Heart left ventricle (tissue), 13 donors: Measurements from ENCODE around the gene MAMDC2.

Experiments used
- CTCF ChIP-seq, 12 donors: fragments of 200-600 bp; sonication (generic) in 4 of 12; IDR thresholded peaks; one replicate each; pipeline versions ENCODE4 v1.5.0 to v1.8.0; 2018 to 2022; ENCODE audit warnings: antibody characterized with exemption in 12 of 12, mild to moderate bottlenecking in 5 of 12
- POLR2A ChIP-seq, 2 donors: fragments of 450-650 bp; IDR thresholded peaks; one replicate each; pipeline ENCODE4 v1.6.1; 2017; ENCODE audit warnings: antibody characterized with exemption in 2 of 2, mild to moderate bottlenecking in 2 of 2, moderate library complexity in 2 of 2
- donor health status: ischemic (EF 13 %, LVEDD 7.1; RV severe dilation, severe dysfunction).
- donor health status: DM: no; HTN: yes; CAD: no.
- donor health status: DM: no; HTN: no; CAD: no.
- donor health status: ischemic (EF 25% LVEDD 6.9; RV normal size, moderate dysfunction).
- donor health status: ischemic (EF 25% LVEDD 5.7; RV mildly dilated, moderate dysfunction).
- donor health status: ischemic (EF 35%, LVEDD 5.7; RV mildly dilated, moderate dysfunction).
- donor health status: nonischemic (EF 11% LVEDD 7.7; RV severe dilation, severe dysfunction).
- donor health status: DM: yes; HTN: yes; CAD: no.
- donor health status: PGD.
- donor health status: ischemic (EF 29% LVEDD 5.4; RV normal size, mild dysfunction).
- donor health status: nonischemic (EF 23%, LVEDD 6.1; RV moderate dilation, normal function).

GRCh38 chr9:70125621-70126263 lies 82.1 kb downstream of the MAMDC2 start:
- TF ChIP-seq CTCF (IDR thresholded peaks at IDR 0.05): no peak
- no peak for TF ChIP-seq POLR2A (IDR thresholded peaks at IDR 0.05)
